Measurements from ENCODE around the gene WSB2.
"Not testable (repeated sequence)": the region's sequence is repeated elsewhere in the genome, so short reads cannot be mapped to it uniquely, and the experiment has no call there.

WSB2 gene

DNA sequence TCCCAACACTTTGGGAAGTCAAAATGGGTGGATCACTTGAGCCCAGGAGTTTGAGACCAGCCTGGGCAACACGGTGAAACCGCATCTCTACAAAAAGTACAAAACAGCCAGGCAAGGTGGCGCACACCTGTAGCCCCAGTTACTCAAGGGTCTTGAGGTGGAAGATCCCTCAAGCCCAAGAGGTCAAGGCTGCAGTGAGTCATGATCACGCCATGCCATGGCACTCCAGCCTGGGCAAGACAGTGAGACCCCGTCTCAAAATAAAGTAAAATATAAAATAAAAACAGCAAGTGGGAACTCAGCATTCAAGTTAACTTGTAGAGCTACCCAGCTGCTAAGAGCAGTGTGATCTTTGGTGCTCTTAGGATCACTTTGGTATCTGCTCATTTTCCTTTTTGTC is 31.8 kb downstream of the WSB2 start:
- DNase-seq (ENCODE audit: low read depth in 2 of 2), result no peak
- no peak overlapping the region for H3K4me3 ChIP-seq (replicated peaks in 1 of 2; ENCODE audit: low read depth in 2 of 2, low read length in 2 of 2)
- no peak for TF ChIP-seq CTCF (IDR thresholded peaks at IDR 0.05; ENCODE audit: low read depth, low read length)

DNA sequence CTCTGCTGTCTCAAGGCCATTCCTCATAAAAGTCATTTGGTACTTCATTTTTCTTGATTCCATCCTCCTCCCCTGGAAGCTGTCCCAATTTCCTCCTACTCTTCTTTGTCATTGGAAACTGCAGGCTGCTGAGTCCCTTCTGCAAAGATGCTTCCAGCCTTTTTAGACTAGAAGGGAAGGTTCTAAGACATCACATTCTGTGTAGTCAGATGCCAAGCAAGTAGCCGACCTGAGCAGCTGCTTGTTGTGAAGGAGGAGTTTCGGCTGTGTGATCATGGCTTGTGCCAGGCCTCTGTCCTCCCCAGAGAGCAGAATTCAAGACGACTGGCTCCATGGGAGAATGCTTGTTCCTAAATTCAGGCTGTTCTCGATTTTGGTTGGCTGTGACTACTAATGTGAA is 35.8 kb downstream of the WSB2 start:
- DNase-seq (ENCODE audit: low read depth in 2 of 2), result no peak
- TF ChIP-seq CTCF (IDR thresholded peaks at IDR 0.05; ENCODE audit: low read depth, low read length), result no peak
- H3K4me3 ChIP-seq (replicated peaks in 1 of 2; ENCODE audit: low read depth in 2 of 2, low read length in 2 of 2), result no peak overlapping the region

DNA sequence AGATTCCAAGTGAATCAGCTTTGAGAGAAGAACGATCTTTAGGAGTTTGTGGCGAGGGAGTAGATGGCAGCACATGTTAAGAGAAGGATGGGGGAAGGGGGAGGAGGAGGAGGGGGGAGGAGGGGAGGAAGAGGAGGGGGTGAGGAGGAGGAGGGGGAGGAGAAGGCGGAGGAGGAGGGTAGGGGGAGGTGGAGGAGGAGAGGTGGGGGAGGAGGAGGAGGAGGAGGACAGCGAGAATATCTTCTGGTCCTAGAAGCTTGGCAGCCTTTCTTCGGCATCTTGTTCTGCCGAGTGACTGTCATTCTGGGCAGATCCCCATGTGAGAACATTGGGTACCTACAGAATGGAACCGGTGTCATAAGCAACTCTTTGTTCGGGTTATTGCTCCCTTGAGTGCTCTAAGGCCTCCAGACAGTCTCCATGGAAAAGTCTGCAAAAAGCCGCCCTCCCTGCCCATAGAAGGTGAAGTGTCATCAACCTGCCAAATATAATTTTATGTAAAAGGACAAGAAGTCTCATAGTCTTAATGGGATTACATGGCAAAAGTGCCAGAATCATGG is 37.6 kb downstream of the WSB2 start:
- no peak overlapping the region for H3K4me3 ChIP-seq (replicated peaks in 1 of 2; ENCODE audit: low read depth in 2 of 2, low read length in 2 of 2)
- no peak for DNase-seq (ENCODE audit: low read depth in 2 of 2)
- TF ChIP-seq CTCF (IDR thresholded peaks at IDR 0.05; ENCODE audit: low read depth, low read length), result no peak

GRCh38 chr12:118022728-118023109 is 38.3 kb downstream of the WSB2 start:
- no peak for DNase-seq (ENCODE audit: low read depth in 2 of 2)
- no peak for TF ChIP-seq CTCF (IDR thresholded peaks at IDR 0.05; ENCODE audit: low read depth, low read length)
- no peak overlapping the region for H3K4me3 ChIP-seq (replicated peaks in 1 of 2; ENCODE audit: low read depth in 2 of 2, low read length in 2 of 2)

DNA sequence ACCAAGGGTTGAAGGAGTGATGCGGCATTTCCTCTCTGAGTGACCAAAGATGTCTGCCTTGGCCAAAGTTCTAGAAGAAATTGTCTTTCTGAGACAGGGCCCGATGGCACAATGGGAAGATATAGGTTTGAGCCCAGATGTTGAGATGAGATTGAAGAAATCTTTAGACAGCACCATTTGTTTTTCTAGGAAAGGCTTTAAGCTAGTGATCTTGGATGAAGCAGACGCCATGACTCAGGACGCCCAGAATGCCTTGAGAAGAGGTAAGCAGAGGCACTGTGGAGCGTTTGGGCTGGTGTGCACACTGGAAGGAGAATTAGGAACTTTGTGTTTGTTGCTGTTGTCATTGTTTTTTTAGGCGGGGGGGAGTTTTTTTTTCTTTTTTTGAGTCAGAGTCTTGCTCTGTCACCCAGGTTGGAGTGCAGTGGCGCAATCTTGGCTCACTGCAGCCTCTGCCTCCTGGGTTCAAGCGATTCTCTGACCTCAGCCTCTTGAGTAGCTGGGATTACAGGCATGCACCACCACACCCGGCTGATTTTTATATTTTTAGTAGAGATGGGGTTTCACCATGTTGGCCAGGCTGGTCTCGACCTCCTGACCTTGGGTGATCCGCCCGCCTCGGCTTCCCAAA is 38.8 kb downstream of the WSB2 start:
- H3K4me3 ChIP-seq (replicated peaks in 1 of 2; ENCODE audit: low read depth in 2 of 2, low read length in 2 of 2); DNase-seq (ENCODE audit: low read depth in 2 of 2): not testable (repeated sequence)

GRCh38 chr12:118020036-118020435 is 40.9 kb downstream of the WSB2 start:
- H3K4me3 ChIP-seq (replicated peaks in 1 of 2; ENCODE audit: low read depth in 2 of 2, low read length in 2 of 2), result no peak overlapping the region
- no peak for TF ChIP-seq CTCF (IDR thresholded peaks at IDR 0.05; ENCODE audit: low read depth, low read length)
- DNase-seq (ENCODE audit: low read depth in 2 of 2), result no peak

- TF ChIP-seq CTCF (IDR thresholded peaks at IDR 0.05; ENCODE audit: low read depth, low read length), result no peak
- DNase-seq (ENCODE audit: low read depth in 2 of 2), result no peak
- no peak overlapping the region for H3K4me3 ChIP-seq (replicated peaks in 1 of 2; ENCODE audit: low read depth in 2 of 2, low read length in 2 of 2)
Observed at GRCh38 chr12:118017926-118018325, 43.1 kb downstream of the WSB2 start.
